ENCODE results near the gene EPB41. TPM values are rescaled to one million over a fixed set of nuclear protein-coding genes. Genes with fewer than 3 reads are reported as not detected.

EPB41 gene
- total and polyA plus RNA-seq, 2 donors (not counting 3 experiments of a cell fraction or from before 2014, with no cell fraction given): 22.3 to 45.7 TPM

DNA sequence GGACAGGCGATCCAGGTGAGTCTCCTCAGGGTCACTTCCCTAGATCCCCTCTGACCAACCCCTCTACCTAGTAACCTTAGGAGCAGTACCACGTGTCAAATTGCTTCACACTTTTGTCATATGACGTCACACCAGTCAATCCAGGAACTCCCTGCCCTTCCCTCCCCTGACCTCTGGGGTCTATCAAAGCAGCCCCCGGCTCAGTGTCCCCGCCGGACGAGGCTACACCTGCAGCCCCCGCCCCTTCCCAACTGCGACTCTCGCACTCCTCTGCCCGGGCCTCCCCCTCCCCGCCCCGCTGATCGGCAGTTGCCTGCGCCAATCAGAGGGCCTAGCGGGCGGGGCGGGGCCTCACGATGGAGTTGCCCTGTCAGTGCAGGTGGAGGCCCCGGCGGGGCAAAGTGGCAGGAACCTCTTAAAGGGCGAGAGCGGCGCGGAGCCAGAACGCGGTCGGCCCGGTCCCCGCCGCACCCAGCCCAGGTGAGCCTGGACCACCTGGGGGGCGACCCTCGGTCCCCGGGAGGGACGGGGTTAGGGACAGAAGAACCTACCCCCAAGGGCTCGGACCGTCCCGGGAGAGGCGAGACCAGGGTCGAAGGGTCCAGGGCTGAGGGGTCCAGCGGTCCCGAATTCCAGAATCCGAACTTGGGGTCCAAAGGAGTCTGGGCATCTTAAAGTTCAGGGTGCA lies 27.5 kb upstream of the EPB41 start:
- Histone ChIP-seq H3K79me2 (ENCODE audit: control insufficient read depth, insufficient read depth, low read length) (peaks cover 3% of the 10 kb centered on the region), H3K27ac (ENCODE audit: insufficient read depth, low read depth, low read length) (peak overlapping the region; percentile 57), H3K9ac (replicated peaks; ENCODE audit: extremely low read depth, insufficient read depth, low read length) (peak overlapping the region; percentile 88), H3K4me2 (ENCODE audit: insufficient read depth, low read length) (peak overlapping the region; percentile 91), H2AFZ (ENCODE audit: low read depth, low read length) (peak overlapping the region; percentile 97), H3K4me3 (replicated peaks in 1 of 3; ENCODE audit: insufficient read depth in 1 of 3, low read depth in 1 of 3, low read length in 3 of 3) (peak overlapping the region; percentile 68 to 92 (median 84)), H3K4me1 (ENCODE audit: control insufficient read depth, extremely low read depth, insufficient read depth, low read length) (peaks cover 28% of the 10 kb centered on the region), H3K36me3 (ENCODE audit: control insufficient read depth in 2 of 2, extremely low read depth in 1 of 2, insufficient read depth in 2 of 2, low read length in 2 of 2) (peaks cover 0 to 2% of the 10 kb centered on the region in 2 experiments), H3K9me3 (replicated peaks; ENCODE audit: control insufficient read depth, insufficient read depth, low read length) (no peaks in the 10 kb centered on the region), H3K9me1 (replicated peaks; ENCODE audit: control insufficient read depth, extremely low read depth, insufficient read depth, low read length) (no peaks in the 10 kb centered on the region), H3K27me3 (ENCODE audit: control insufficient read depth in 2 of 2, insufficient read depth in 2 of 2, low read length in 2 of 2) (no peaks in the 10 kb centered on the region), H4K20me1 (replicated peaks; ENCODE audit: control insufficient read depth, extremely low read depth, insufficient read depth, low read length) (no peaks in the 10 kb centered on the region)
- CTCF ChIA-PET: interaction anchor here (1.2 to 1.6 kb wide), 4 partner anchors 10 to 316 kb away, joined by 3 to 6 read pairs (median 4); partner anchors contain the start of gene EPB41
- BruUV-seq (replicated peaks): no TSS peak
- intact Hi-C loops (cut with micrococcal nuclease) (loop anchor here (1.0 kb wide), 3 partner anchors 11 to 294 kb away; partner anchors contain the start of genes EPB41 and SRSF4), dilution Hi-C loops (cut with MboI; ENCODE audit: extremely low pct_ligation_motif_present, low sequenced_read_pairs) (no loop called here)
- FAIRE-seq: peak; percentile 72
- peak; percentile 80 for DNase-seq (ENCODE audit: low read depth, low spot score)
- POLR2A ChIA-PET: interaction anchor here (0.5 kb wide), 1 partner anchor 237 kb away, joined by 4 read pairs; no protein-coding TSS in a partner anchor
- TF ChIP-seq, protein P1, sequence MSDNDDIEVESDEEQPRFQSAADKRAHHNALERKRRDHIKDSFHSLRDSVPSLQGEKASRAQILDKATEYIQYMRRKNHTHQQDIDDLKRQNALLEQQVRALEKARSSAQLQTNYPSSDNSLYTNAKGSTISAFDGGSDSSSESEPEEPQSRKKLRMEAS (IDR thresholded peaks at IDR 0.05; ENCODE audit: insufficient read depth, insufficient read length): peak; percentile 32
- peak; percentile 16 for TF ChIP-seq JUN (IDR thresholded peaks at IDR 0.05; ENCODE audit: borderline replicate concordance, insufficient read depth, insufficient read length, low read depth)
- TF ChIP-seq, protein P2, sequence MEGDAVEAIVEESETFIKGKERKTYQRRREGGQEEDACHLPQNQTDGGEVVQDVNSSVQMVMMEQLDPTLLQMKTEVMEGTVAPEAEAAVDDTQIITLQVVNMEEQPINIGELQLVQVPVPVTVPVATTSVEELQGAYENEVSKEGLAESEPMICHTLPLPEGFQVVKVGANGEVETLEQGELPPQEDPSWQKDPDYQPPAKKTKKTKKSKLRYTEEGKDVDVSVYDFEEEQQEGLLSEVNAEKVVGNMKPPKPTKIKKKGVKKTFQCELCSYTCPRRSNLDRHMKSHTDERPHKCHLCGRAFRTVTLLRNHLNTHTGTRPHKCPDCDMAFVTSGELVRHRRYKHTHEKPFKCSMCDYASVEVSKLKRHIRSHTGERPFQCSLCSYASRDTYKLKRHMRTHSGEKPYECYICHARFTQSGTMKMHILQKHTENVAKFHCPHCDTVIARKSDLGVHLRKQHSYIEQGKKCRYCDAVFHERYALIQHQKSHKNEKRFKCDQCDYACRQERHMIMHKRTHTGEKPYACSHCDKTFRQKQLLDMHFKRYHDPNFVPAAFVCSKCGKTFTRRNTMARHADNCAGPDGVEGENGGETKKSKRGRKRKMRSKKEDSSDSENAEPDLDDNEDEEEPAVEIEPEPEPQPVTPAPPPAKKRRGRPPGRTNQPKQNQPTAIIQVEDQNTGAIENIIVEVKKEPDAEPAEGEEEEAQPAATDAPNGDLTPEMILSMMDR (IDR thresholded peaks at IDR 0.05; ENCODE audit: extremely low read depth in 1 of 2, insufficient read depth in 1 of 2, low read depth in 1 of 2, low read length in 2 of 2): no peak

Measured in endothelial cell of umbilical vein (primary cell).